ACHN (cell line): Measurements from ENCODE around the gene EML1.

ENCODE experiments used
- DNase-seq: peaks from one replicate; pipeline ENCODE4 v3.0.0-alpha.2; 2015
- in situ Hi-C: cut with HindIII; loops from 2 replicates; pipeline ENCODE4 v1.10.0; 2017; ENCODE audit warnings: low sequenced_read_pairs, low pct_ligation_motif_present, low pct_unique_long_range_greater_than_20kb

Gene EML1

DNA sequence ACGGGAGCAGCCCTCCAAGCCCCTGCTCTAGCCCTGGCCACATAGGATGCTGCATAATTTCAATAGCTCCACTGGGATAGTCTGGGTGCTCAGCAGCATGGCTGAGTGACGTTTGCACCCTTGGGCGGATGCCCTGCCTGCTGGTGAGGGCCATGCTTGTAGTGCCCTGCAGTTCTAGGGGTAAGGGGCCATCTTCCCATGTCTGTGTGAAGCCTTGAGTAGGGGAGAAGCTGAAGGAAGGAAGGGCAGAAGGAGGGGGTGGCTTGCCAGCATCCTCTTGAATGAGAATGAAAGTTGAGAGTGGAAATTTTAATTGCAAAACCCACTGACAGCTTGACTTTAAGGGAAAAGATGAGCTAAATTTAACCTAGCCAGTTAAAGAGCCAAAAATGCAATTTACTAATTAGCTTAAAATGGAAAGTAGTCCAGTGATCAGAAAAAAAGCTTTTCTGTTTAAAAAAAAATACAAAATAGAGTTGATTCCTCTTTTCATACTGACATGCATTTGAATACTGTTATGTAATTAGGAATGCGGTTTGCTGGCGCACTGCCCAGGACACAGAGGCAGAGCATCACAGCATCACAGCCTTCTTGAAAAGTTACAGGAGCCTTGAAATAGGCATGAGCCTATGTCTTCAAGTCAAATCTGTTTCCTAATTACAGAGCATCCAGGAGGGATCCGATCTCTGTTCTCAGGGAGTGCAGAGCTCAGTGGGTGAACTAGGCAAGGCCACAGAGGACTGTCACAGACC is 18.5 kb upstream of the EML1 start:
- in situ Hi-C loops: no loop called here
- no peak for DNase-seq

DNA sequence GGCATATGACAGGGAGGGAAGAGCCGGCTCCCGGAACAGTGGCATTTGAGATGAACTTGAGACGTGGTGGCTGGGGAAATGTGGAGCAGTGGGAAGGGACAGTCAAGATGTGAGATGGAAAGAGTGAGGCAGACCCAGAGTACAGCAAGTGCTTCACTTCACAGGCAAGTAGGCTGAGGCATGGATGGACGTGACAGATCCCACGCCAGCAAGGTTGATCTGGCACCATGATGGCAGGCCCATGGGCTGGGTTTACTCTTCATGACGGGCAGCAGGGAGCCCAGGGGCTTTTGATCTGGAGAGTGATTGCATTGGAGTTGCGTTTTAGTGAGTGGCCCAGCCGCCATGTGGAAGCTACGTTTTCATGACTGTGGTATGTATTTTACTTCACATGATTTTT is 17.9 kb upstream of the EML1 start:
- no peak for DNase-seq
- in situ Hi-C loops: no loop called here

DNA sequence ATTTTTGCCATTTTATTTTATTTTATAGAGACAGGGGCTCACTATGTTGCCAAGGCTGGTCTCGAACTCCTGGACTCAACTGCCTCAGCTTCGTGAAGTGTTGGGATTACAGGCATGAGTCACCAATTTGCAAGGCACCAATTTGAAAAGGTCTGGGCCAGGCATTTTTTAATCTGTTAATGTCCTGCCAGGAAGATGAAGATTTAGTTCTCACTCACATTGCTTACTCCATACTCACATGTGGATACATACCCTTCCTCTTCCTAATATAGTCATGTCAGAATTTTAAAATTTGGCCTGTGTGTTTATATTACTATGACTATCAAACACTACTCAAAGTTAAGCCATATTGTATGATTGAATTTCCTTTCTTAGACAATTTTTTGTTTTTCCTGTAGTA is 15.3 kb upstream of the EML1 start:
- in situ Hi-C loops: no loop called here
- no peak for DNase-seq

DNA sequence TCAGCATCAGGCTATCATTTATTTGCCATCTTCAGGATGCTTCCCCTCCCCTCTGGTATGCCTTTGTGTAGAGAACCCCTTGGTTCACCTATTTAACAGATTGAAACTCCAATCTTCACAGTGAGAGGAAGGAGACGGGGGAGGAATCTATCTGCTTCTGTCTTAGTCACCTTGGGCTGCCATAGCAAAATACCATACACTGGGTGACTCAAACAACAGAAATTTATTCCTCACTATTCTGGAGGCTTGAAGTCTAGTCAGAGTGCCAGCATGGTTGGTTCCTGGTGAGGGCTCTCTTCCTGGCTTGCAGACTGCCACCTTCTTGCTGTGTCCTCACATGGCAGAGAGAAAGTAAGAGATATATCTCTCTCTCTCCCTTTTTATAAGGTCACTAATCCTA is 13.5 kb upstream of the EML1 start:
- in situ Hi-C loops: no loop called here

DNA sequence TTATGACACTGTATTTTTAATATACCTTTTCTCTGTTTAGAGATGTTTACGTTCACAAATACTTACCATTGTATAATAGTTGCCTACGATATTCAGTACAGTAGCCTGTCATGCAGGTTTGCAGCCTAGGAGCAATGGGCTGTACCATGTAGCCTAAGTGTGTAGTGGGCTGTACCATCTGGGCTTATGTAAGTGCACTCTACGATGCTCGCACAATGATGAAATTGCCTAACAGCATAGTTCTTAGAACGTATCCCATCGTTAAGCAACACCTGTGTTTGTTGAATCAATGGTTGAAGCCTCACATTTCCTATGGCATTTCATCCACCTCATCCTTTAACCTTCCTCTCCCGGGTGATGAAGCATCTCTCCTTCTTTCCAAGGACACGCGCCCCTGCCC is 12.5 kb upstream of the EML1 start:
- in situ Hi-C loops: no loop called here
- no peak for DNase-seq

More for the DNA sequence above, 13.5 kb upstream of the EML1 start:
- DNase-seq: peak; percentile 28

DNA sequence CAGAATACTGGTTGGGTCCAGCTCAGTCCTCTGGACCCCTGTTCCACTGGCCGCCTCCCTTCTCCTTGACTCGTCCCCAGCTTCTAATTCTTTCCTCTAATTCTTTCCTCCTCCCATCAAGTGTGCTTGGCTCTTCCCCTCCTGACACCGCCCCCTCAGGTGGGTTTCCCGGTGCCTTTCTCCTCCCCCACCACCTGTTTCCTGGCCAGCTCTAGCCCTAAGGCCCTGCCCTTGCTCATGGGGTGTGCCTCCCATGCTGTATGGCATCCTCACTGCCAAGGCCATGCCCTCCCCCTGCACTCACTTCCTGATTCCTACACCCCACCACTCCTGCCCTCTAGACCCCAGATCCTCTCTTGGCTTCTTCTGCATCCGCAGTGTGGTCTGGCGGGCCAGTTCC is 12.1 kb upstream of the EML1 start:
- in situ Hi-C loops: no loop called here
- DNase-seq: no peak

DNA sequence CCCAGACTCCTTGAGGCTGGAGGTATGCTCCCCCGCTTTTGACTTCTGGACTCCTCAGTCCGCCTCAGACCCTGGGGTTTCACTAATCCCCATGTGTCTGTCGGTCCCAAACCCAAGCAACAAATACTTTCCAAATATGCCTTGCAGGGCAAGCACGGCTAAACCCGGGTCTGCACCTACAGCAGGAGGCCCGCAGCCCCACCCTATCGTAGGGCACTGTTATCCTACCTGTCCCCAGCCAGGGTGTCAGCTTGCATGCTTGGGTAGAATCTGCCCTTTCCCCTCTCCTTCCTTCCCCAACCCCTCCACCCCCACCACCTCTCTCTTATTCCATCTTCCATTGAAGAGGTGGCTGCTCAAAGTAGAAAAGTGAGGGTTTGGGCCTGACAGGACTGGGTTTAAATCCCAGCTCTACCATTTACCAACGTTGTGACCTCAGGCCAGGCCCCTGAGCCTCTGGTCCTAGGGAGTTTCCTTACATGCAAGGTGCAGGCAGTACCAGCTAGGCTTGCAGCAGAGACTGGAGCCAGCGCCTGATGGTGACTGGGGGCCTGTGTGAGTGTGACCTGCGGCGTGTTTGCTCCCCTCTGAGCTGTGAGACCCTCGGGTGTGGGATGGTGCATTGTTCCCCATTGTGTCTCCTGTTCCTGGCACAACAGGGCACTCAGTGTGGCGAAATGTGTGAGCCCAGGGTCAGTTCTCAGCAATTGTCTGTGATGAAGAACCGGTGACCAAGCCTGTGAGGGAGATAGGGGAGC is 11.2 kb upstream of the EML1 start:
- in situ Hi-C loops: no loop called here
- no peak for DNase-seq

DNA sequence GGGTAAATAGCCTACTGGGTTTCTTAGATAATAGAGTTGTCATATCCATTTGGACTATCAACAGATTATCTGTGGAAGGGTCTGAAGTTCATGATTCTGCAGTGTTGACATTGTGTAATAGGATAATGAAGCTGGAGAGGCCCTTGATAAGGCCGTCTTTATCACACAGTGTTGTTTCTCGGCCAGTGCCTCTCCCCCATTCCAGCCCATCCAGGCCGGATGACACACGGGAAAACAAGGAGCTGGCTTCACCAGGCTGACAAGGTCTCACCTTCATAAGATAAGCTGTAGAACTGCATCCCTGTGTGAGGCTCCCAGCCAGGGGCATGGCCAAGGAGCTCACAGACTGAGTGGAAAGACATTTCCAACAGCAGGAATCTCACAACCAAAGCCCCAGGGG is 8.7 kb upstream of the EML1 start:
- in situ Hi-C loops: no loop called here
- DNase-seq: no peak

DNA sequence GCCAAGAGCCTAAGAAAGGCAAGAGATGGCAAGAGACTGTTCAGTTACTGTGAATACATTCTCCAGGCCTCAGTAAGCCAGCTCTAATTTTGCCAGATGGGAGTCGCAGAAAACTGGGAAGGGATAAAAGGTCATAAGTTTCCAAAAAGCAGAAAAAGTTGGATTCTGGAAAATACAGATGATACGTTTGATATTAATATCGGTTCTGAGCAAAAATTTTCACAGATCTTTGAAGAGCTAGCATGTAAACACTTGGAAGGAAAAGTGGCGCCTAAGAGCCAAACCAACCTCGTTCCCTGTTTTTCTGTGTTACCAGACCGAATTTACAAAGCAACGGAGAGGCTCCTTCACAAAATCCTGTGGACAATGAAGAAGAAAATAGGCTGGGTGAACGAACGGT is 7.8 kb upstream of the EML1 start:
- in situ Hi-C loops: no loop called here
- no peak for DNase-seq

DNA sequence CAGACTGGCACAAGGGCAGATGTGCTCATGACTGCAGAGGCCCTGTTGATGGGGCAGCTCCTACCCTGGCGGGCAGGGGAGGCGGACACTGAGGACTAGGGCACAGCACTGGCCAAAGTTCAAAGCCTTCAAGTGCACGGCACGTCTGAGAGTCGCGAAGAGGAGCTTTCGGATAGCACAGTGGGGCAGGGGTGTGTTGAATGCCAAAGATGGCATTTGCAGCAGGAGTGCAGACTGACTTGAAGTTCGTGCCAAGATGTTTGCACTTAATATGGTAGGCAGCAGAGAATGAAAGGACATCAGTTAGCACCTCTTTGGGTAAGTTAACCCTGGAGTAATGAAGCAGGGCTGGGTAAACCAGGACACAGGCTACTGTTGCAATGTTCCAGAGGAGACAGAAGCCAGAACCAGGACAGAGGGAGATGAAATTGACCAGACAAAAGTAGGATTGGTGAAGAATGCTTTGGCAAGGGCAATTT is 6.7 kb upstream of the EML1 start:
- DNase-seq: no peak
- in situ Hi-C loops: no loop called here

DNA sequence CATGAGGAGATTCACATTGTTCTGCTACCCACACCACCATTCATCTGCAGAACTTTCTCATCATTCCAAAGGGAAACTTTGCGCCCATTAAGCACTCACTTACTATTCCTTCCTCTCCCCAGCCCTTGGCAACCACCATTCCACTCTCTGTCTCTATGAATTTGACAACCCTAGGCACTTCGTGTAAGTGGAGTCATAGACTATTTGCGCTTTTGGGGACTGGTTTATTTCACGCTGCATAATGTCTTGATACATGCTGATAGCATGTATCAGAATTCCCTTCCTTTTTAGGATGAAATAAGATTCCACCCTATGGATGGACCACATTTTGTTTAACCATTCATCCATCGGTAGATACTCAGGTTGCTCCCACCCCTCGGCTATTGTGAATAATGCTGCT is 4.5 kb upstream of the EML1 start:
- no peak for DNase-seq
- in situ Hi-C loops: no loop called here

DNA sequence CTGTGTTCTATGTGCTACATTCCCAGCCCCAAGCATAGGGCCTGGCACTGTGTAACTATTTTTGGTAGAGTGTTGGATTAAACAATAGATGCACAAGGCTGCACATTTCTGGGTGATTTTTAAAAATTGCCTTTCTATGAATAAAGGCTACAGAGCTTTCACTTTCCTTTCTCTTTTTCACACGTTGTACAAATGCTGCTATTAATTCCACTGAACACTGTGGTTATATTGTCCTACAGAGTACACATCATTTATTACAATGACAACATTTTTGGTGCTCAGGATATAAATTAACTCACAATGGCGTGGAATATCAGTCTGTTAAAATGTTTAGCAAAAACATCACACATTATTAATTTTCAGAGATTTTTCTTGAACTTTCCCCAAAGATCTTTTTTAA is 3.6 kb upstream of the EML1 start:
- in situ Hi-C loops: no loop called here
- no peak for DNase-seq

DNA sequence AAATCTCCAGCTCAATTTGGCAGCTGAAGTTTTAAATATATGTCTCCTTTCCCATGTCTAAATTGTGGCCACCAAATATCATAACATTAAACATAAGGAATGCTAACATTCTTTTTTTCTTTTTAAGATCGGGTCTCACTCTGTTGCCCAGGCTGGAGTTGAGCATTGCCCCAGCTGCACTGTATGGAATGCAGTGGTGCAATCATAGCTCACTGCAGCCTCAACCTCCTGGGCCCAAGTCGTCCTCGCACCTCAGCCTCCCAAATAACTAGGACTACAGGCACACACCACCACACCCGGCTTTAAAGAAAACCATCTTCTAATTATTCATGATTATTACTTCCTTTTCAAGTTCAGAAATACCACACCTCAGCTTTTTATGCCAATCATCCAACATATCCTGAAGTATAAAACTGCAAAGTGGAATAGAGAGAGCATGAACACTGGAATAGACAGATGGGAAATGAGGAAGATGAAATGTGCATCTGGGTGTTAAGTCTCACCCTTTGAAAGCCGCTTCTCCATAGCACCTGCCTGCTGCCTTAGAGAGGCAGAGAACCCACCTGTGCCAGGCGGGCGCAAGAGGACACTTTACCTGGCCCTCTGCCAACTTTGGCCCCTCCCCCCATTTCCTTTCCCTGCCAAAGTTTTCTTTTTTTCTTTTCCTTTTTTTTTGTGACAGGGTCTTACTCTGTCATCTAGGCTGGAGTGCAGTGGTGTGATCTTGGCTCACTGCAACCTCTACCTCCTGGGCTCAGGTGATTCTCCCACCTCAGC is 2.8 kb upstream of the EML1 start:
- no peak for DNase-seq
- in situ Hi-C loops: no loop called here

DNA sequence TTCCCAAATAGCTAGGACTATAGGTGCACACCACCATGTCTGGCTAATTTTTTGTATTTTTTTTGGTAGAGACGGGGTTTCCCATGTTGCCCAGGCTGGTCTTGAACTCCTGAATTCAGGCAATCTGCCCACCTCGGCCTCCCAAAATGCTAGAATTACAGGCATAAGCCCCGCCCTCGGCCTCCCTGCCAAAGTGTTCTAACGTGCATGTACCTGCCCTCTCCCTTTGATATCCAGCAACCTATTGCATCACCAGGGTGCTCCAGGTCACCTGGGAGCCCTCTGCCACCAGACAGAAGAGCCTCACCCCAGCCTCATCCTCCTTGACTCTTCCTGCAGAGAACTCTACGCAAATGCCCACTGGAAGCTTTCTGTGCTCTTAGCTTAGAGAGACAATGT is 2.2 kb upstream of the EML1 start:
- DNase-seq: no peak
- in situ Hi-C loops: no loop called here

DNA sequence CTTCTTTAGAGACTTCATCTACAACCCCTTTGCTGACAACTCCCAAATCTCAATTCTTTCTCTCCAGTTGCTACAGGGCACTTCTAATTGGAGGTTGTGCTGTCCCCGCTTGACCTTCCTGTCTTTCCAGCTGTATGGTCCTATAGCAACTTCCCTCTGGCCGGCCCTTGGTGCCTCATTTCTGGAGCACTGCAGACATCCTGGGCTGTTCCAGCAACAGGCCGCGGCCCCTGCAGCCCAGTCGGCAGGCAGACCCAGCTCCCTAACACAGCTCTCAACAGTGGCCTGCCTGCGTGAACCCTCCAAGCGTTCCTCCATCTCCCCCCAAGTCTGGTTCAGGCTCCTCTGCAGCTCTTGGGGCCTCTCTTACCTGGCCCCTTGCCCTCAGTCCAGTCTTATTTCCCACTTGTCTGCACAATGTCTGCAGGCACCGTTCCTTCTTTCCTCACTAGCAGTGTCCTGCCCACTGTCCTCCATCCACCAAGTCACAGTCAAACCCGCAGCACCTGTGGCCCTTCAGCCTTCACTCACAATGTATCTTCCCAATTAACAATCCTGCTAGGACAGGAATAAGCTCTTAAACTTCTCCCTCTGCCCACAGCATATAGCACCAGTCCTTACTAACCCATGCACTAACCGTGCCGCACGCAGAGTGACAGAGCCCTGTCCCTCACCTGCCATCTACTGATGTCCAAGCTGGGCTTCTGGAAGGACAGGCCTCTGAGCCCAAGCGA is 1.6 kb upstream of the EML1 start:
- DNase-seq: no peak
- in situ Hi-C loops: no loop called here

DNA sequence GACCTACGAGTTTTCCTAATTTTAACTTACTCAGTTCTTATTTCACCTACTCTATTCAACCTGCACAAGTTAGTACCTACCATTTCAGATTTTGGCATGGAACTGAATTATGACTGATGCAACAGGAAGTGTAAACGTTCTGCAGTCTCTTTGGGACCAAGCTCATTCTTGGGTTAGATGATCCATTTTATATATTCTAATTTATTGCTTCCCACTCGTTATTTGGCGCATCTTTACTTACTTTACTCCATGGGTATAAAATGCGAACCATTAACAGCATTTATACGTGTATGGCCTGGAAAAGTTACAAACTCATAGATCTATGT is 1.0 kb upstream of the EML1 start:
- in situ Hi-C loops: no loop called here
- DNase-seq: no peak

DNA sequence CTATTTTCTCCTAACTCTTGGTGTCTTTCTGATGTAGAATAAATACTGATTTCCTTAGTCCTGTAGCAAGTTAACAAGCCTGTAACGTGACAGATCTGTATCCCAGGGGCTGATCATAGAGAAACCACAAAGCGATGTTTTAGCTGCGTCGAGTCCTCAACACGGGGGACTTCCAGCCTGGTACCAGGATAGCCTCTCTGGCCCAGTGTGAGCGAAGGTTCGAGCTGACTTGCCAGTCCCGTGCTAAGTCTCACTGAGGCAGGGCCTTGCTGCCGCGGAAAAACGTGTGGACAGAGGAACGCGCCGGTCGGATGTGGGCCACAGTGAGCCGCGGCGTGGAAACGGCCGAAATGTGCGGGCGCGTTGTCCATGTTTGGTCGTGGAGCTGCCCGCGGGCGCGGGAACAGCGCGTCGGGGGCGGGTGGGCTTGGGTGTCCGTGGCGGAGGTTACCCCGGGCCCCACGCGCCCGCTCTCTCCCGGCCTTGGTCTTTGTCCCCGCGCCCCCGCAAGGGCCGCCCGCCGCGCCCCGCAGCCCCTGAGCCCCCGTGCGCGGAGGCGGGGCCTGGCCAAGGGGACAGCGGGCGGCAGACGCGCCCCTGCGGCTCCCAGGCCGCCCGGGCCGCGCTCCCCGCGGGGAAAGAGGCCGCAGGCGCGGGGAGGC is 531 bp upstream of the EML1 start:
- DNase-seq: peak; percentile 8
- in situ Hi-C loops: no loop called here

DNA sequence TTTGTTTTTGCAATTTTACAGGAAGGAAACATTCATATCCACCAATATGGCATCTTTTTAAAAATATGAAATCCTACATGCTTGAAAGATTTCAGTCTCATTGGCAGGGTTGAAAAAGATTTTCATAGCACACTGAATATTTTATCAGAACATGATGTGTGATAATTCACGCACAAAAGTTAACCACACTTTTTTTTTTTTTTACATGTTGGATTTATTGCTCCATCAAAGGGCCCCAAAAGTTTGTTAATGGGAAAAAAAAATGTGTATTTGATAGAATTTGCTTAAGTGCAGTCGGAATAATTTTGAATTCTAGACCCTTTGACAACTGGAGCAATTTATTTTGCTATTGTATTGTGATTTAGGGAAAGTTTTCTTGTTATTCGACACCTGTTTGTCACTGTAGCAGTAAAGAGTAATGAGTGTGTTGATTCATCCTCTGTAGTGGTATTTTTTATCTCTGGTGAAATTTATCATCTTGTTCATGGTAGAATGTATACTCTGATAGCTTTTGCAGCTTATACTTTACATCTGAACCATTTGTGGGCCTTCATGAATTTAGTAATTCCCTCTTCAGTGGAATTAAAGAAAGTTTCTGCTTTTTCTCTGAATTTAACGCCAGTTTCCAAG is 1.1 kb downstream of the EML1 start:
- in situ Hi-C loops: no loop called here
- DNase-seq: no peak
